ENCODE data around the gene KCNH8. TPM values are rescaled to one million over a fixed set of nuclear protein-coding genes. Genes with fewer than 3 reads are reported as not detected.

KCNH8 gene
- polyA plus RNA-seq, 4 donors = 1.2 to 2.2 (median 1.3) TPM

DNA sequence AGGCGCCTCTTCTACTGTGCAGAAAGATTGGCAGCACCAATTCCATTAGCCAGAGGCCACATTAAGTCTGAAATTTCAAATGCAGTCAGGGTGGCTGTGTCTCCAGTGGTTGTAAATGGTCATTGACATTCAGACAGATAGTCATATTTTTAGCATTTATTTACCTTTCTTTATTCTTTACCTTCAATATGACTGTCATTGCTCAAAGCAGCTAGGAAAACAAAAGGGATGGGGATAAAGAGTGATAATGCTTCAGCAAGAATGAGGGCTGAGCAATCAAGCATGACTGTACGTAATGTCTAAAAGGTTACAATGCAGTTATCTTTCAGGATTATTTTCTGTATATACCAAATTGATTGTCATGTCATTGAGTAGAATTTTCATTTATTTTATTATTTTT, 425.3 kb downstream of the KCNH8 start:
- DNase-seq (ENCODE audit: low read depth in 4 of 4, low spot score in 3 of 4) = no peak

DNA sequence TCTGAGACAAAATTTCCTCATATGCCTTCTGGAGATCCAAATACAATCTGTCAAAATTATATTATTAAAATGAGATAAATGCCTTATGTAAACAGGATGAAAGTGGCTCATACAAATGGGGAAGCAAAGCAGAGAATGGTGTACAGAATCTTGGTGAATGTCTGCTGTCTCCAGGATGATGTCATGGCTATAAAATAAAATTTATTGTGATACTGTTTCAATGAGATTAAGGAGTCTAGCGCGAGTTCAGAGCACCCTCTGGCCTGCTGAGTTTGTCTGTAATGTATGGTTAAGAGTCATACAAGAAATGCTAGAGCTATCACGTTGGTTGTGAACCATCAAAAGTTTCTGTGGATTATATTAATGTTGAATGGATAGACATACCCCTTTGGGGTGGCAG, 426.0 kb downstream of the KCNH8 start:
- DNase-seq (ENCODE audit: low read depth in 4 of 4, low spot score in 3 of 4) = no peak

DNA sequence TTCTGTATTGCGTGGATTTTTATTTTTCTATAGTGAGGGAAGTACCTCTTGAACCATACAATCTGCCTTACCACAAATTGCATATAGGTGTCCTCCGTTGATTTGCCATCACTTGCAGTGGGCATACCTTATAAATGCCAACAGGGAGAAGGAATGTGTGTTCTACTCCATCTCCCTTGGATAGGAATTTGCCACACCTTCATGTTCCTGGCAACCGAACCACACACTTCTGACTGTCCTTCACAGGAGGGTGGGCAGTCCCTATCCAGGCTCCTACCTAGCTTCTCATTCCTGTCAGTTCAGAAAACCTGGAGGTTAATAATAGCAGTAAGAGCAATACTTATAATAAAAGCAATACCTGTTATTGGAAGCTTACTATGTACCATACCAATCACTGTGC, 428.0 kb downstream of the KCNH8 start:
- DNase-seq (ENCODE audit: low read depth in 4 of 4, low spot score in 3 of 4) = no peak

Measured in left renal pelvis (tissue), 4 donors.